B cell (primary cell): ENCODE data around the gene LRRC8D.

Experiments
- EZH2 ChIP-seq: IDR thresholded peaks from 2 replicates; pipeline ENCODE4 v1.6.1; 2012; ENCODE audit warnings: borderline replicate concordance, low read depth, mild to moderate bottlenecking, moderate library complexity, low read length; ENCODE audit not compliant: insufficient read depth, poor library complexity, severe bottlenecking
- TF ChIP-seq, protein P1 (sequence below): fragments of 200-600 bp; IDR thresholded peaks from one replicate; pipeline ENCODE4 v1.8.0; 2022; ENCODE audit warnings: antibody characterized with exemption, mild to moderate bottlenecking

DNA sequence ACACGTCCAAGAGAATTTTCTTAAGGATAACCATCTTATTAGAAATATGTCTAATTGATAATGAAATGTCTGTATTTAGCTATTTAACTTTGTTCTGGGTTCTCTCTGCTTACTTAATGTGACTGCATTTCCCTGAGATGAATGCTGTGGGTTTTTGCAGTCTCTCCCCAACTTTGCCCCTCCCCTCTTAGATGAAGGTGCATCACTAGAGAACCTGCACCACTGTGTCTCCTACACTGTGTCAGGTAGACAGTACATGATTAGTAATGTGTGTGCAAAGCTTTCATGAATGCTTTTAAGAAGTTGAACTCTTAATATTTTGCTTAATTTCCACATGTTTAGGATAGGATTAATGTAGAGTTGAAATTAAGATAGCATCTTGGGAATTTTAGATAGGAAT lies 51.7 kb downstream of the LRRC8D start:
- TF ChIP-seq, protein P1, sequence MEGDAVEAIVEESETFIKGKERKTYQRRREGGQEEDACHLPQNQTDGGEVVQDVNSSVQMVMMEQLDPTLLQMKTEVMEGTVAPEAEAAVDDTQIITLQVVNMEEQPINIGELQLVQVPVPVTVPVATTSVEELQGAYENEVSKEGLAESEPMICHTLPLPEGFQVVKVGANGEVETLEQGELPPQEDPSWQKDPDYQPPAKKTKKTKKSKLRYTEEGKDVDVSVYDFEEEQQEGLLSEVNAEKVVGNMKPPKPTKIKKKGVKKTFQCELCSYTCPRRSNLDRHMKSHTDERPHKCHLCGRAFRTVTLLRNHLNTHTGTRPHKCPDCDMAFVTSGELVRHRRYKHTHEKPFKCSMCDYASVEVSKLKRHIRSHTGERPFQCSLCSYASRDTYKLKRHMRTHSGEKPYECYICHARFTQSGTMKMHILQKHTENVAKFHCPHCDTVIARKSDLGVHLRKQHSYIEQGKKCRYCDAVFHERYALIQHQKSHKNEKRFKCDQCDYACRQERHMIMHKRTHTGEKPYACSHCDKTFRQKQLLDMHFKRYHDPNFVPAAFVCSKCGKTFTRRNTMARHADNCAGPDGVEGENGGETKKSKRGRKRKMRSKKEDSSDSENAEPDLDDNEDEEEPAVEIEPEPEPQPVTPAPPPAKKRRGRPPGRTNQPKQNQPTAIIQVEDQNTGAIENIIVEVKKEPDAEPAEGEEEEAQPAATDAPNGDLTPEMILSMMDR: no peak
- TF ChIP-seq EZH2: no peak
